Measurements from ENCODE around the gene INSR. TPM values are rescaled to one million over a fixed set of nuclear protein-coding genes. Genes with fewer than 3 reads are reported as not detected.
A peak's percentile ranks its signal among the peaks of the same experiment; 100 is the strongest.
"Not testable (repeated sequence)": the region's sequence is repeated elsewhere in the genome, so short reads cannot be mapped to it uniquely, and the experiment has no call there.

The INSR gene
- total and polyA plus RNA-seq, 12 donors = 20.2 to 157 (median 99.0) TPM

DNA sequence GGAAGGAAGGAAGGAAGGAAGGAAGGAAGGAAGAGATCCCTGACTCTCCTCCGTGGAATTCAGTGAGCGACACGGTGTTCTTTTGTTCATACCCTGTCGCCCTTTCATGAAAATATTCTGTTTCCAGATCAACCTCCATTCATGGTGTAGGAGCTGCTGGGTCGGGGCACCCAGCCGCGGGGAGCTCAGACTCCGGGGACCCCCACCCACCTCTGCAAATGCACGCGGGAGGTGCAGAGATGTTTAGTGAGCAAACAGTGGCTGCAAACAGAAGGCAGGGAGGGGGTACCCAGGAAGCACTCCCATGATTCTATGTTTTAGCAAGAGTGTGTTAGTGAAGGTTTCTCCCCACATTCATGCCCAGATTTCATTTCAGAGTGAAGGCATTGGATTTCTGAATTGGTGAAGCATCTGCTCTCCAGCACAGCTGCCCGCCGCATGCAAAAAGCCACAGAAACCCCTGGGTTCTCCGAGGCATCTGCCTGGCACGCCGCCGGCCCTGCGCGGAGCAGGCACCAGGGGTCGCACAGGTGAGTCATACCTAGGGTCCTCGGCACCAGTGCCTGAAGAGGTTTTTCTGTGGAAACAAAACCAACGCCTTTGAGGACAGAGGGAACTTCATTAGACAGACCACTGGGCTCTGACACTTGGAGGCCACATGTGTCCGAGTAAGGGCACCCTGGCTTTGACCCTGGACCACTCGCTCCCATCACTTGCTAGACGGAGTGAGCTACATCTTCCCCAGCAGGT is 144.1 kb downstream of the INSR start:
- Histone ChIP-seq H3K27ac (peak overlapping the region in 1 of 10 donors; percentile 43), H3K4me3 (no peak overlapping the region), H3K9me3 (peaks cover 0 to 12% (median 0%) of the 10 kb centered on the region in 11 donors), H3K27me3 (no peaks in the 10 kb centered on the region), H3K4me1 (peaks cover 0 to 11% (median 0%) of the 10 kb centered on the region in 9 donors), H3K36me3 (peaks cover 0 to 81% (median 15%) of the 10 kb centered on the region in 9 donors)
- TF ChIP-seq, protein P1, sequence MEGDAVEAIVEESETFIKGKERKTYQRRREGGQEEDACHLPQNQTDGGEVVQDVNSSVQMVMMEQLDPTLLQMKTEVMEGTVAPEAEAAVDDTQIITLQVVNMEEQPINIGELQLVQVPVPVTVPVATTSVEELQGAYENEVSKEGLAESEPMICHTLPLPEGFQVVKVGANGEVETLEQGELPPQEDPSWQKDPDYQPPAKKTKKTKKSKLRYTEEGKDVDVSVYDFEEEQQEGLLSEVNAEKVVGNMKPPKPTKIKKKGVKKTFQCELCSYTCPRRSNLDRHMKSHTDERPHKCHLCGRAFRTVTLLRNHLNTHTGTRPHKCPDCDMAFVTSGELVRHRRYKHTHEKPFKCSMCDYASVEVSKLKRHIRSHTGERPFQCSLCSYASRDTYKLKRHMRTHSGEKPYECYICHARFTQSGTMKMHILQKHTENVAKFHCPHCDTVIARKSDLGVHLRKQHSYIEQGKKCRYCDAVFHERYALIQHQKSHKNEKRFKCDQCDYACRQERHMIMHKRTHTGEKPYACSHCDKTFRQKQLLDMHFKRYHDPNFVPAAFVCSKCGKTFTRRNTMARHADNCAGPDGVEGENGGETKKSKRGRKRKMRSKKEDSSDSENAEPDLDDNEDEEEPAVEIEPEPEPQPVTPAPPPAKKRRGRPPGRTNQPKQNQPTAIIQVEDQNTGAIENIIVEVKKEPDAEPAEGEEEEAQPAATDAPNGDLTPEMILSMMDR (IDR thresholded peaks at IDR 0.05) = no peak
- DNase-seq (no peak), ATAC-seq (no peak)
- 85 to 87% methylated on average over 24 of the region's 24 CpGs for WGBS, 2 donors
- intact Hi-C loops (cut with DNase I) = loop anchor here (1.0 to 10.0 kb wide), 10 partner anchors 48 to 197 kb away; partner anchors contain the start of genes INSR (in 4 of the 10) and ARHGEF18 (in 2 of the 10)

DNA sequence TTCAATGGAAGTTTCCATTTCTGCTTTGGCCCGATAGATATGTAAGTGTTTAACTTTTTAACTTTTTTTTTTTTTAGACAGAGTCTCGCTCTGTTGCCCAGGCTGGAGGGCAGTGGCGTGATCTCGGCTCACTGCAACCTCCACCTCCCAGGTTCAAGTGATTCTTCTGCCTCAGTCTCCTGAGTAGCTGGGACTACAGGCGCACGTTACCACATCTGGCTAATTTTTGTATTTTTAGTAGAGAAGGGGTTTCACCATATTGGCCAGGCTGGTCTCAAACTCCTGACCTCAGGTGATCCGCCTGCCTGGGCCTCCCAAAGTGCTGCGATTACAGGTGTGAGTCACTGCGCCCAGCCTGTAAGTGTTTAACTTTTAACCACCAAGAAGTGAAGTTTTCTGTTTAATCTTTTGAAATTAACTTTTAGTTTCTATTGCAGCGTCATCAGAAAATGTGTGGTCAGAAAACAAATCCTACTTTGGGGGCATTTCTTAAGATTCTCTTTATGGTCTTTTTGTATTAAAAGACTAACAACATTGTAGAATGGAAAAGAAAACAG is 147.0 kb downstream of the INSR start:
- ATAC-seq, H3K27ac ChIP-seq, H3K4me3 ChIP-seq, DNase-seq, H3K27me3 ChIP-seq: not testable (repeated sequence)
- Histone ChIP-seq H3K9me3 (peaks cover 0 to 12% (median 0%) of the 10 kb centered on the region in 11 donors), H3K36me3 (peaks cover 0 to 83% (median 22%) of the 10 kb centered on the region in 9 donors), H3K4me1 (peaks cover 0 to 12% (median 0%) of the 10 kb centered on the region in 9 donors)
- intact Hi-C loops (cut with DNase I) = loop anchor here in 3 of 10 donors (5.0 kb wide), 3 partner anchors 45 to 200 kb away; partner anchors contain the start of gene ARHGEF18 (in 1 of the 3)
- 97 to 98% methylated on average over 10 of the region's 10 CpGs for whole genome bisulfite sequencing, 2 donors

DNA sequence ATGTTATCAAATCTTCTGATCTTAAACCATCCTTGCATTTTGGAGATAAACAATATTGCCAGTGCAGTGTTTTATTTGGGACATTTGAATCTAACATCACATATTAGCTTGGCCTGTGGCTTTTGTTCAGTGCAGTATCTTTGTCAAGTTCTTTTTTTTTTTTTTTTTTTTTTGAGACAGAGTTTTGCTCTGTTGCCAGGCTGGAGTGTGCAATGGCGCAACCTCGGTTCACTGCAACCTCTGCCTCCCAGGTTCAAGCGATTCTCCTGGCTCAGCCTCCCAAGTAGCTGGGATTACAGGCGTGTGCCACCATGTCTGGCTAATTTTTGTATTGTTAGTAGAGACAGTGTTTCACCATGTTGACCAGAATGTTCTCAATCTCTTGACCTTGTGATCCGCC is 148.1 kb downstream of the INSR start:
- peaks cover 0 to 12% (median 0%) of the 10 kb centered on the region in 9 donors for H3K4me1 ChIP-seq
- H3K36me3 ChIP-seq = peaks cover 0 to 83% (median 26%) of the 10 kb centered on the region in 9 donors
- H3K9me3 ChIP-seq = peaks cover 0 to 12% (median 0%) of the 10 kb centered on the region in 11 donors
- H3K27ac ChIP-seq = peak overlapping the region in 1 of 10 donors; percentile 64
- H3K4me3 ChIP-seq, H3K27me3 ChIP-seq, DNase-seq, ATAC-seq: not testable (repeated sequence)
- intact Hi-C loops (cut with DNase I) = loop anchor here in 3 of 10 donors (5.0 kb wide), 3 partner anchors 44 to 201 kb away; partner anchors contain the start of gene ARHGEF18 (in 1 of the 3)
- WGBS, 2 donors = 98 to 99% methylated on average over 5 of the region's 5 CpGs

DNA sequence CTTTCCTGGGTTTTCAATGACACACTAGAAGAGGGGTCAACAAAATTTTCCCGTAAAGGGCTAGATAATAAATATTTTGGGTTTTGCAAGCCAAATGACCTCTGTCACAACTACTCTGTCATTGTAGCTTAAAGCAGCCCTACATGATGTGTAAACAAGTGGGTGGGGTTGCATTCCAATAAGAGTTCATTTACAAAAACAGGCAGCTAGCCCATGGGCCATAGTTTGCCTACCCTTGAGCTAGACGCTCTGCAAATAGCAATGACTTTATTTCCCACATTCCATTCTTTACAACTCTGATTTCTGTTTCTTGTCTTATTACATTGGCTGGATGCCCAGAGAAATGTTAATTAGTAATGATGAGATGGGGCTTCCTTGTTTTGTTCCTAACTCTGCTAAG is 148.7 kb downstream of the INSR start:
- peaks cover 0 to 85% (median 32%) of the 10 kb centered on the region in 9 donors for H3K36me3 ChIP-seq

More for the DNA sequence above, 148.7 kb downstream of the INSR start:
- DNase-seq (no peak), ATAC-seq (peak in 1 of 8 donors; percentile 35)
- H3K4me3 ChIP-seq = no peak overlapping the region
- TF ChIP-seq, protein P1 (IDR thresholded peaks at IDR 0.05) = no peak
- H3K9me3 ChIP-seq = peaks cover 0 to 12% (median 0%) of the 10 kb centered on the region in 11 donors
- H3K27me3 ChIP-seq = no peaks in the 10 kb centered on the region
- WGBS, 2 donors = 44 to 51% methylated on average over 2 of the region's 2 CpGs
- H3K27ac ChIP-seq = peak overlapping the region in 1 of 10 donors; percentile 64
- intact Hi-C loops (cut with DNase I) = loop anchor here in 3 of 10 donors (5.0 kb wide), 3 partner anchors 43 to 202 kb away; partner anchors contain the start of gene ARHGEF18 (in 1 of the 3)
- H3K4me1 ChIP-seq = peaks cover 0 to 12% (median 0%) of the 10 kb centered on the region in 9 donors

All from heart right ventricle (tissue), 16 donors.